Activated CD4-positive, CD25-positive, alpha-beta regulatory T cell treated with anti-CD3 and anti-CD28 coated beads, Interleukin-2, amount 50 U/mL, for 72 hours (primary cell): ENCODE data around the gene HRG.
A peak's percentile ranks its signal among the peaks of the same experiment; 100 is the strongest.
"Not testable (repeated sequence)": the region's sequence is repeated elsewhere in the genome, so short reads cannot be mapped to it uniquely, and the experiment has no call there.

Source experiments
- DNase-seq: peaks from one replicate; pipeline ENCODE4 v3.0.0; 2021

Gene HRG

GRCh38 chr3:186682812-186683211 lies 17.0 kb downstream of the HRG start:
- DNase-seq, result no peak

- DNase-seq, result no peak
Observed at GRCh38 chr3:186683979-186684378, 18.2 kb downstream of the HRG start.

DNA sequence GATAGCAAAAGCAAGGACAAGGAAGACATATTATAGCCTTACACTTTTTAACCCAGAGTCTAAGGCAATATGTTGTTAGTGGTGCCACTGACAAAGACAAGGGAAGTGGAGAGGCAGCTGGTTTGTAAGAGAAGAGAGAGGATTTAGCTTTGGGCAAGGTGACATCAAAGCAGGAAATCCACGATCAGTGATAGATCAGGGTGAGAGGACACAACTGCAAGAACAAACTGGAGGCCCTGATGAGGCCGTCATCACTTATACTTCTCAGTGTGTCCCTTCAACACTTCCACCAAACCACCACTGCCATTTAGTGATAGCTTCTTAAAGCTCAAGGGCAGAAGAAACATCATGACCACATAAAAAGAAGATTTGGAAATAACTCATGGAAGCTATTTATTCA lies 20.7 kb downstream of the HRG start:
- DNase-seq, result not testable (repeated sequence)

- no peak for DNase-seq
Observed at GRCh38 chr3:186687120-186687651, 21.4 kb downstream of the HRG start.

- DNase-seq, result not testable (repeated sequence)
Observed at GRCh38 chr3:186690304-186690703, 24.5 kb downstream of the HRG start.

GRCh38 chr3:186691676-186692075 lies 25.9 kb downstream of the HRG start:
- no peak for DNase-seq

DNA sequence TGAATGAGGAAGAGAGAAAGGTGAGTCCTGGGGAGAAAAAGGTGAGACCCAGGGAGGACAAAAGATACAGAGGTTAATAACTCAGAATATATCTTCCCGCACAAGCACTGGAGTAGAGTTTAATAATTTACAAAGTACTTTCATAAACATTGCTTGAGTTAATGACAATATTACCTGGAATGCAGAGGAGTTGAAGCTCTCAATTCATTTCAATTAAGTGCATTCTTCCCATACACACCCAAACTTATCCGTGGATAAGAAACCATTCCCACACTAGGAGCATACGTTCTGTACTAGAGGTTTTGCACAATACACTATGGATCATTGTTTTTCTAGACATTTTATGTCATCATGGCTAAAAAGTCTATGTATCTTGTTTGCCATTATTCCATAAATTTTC lies 28.0 kb downstream of the HRG start:
- DNase-seq, result no peak

DNA sequence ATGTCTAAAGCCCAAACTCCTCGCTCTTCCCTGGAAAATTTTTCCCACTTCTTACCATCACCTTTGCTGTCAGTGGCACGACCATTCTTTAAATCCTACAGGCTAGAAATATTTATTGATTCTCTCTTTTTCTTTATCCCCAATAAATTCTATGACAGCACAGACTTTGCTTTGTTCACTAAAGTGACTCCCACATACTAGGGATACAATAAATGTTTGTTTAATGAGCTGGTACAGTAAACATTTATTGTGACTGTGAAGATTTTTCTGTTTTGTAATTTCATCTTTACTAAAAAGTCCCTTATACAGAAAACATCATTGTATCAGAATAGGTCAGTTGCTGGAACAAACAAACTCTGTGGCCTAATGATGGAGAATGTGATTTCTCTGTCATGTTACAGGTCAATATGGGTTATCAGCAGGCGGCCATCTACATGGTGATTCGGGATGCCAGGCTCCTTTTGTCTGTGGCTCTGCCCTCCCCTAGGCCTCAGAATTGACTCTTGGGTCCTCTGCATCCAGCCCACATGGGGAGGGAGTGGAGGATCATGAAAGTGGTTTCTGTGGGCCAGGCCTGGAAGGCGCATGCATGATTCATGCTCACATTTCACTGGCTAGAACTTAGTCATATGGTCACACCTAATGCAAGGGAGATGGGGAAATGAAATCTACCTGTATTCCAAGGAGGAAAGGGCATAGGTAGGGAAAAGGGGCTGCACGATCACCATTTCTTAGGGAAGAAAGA lies 28.6 kb downstream of the HRG start:
- no peak for DNase-seq

- DNase-seq, result no peak
Observed at GRCh38 chr3:186696522-186696921, 30.7 kb downstream of the HRG start.

DNA sequence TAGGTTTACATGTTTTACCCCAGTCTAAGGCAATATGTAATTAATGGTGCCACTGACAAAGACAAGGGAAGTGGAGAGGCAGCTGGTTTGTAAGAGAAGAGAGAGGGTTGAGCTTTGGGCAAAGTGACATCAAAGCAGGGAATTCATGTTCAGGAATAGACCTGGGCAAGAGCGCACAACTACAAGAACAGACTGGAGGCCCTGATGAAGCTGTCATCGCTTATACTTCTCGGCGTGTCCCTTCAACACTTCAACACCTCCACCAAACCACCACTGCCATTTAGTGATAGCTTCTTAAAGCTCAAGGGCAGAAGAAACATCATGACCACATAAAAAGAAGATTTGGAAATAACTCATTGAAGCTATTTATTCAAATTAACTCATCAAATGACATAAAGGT lies 31.7 kb downstream of the HRG start:
- DNase-seq, result no peak

DNA sequence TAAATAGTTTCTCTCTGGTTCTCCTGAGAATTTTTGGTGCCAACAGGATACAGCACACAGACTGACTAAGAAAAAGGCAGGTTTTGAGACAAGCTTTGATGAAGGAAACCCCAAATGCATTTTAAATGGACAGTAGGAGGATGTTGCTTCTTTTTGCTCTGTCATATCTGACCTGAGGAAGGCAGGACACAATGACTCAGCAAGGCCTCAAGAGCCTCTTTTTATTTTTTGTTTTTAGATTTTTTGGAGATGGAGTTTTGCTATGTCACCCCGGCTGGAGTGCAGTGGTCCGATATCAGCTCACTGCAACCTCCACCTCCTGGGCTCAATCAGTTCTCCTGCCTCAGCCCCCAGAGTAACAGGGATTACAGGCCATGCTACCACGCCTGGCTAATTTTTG lies 34.5 kb downstream of the HRG start:
- DNase-seq, result no peak

DNA sequence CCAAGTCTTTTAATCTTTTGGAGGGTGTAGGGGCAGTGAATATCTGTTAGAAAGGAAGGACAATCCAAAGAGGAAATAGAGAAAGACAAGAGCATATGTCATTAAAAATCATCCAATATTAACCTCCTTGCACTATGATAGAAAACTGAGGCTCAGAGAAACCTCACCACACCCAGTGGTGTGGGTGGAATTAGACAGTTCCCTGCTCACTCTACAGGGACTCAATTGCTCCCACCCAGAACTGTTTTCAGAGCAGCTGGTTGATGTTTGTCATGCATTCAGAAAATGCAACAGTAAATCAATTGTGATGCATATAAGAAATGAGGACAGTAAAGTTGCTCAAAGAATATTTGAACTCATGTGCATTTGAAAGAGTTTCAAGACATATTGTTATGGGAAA lies 36.6 kb downstream of the HRG start:
- DNase-seq, result not testable (repeated sequence)

DNA sequence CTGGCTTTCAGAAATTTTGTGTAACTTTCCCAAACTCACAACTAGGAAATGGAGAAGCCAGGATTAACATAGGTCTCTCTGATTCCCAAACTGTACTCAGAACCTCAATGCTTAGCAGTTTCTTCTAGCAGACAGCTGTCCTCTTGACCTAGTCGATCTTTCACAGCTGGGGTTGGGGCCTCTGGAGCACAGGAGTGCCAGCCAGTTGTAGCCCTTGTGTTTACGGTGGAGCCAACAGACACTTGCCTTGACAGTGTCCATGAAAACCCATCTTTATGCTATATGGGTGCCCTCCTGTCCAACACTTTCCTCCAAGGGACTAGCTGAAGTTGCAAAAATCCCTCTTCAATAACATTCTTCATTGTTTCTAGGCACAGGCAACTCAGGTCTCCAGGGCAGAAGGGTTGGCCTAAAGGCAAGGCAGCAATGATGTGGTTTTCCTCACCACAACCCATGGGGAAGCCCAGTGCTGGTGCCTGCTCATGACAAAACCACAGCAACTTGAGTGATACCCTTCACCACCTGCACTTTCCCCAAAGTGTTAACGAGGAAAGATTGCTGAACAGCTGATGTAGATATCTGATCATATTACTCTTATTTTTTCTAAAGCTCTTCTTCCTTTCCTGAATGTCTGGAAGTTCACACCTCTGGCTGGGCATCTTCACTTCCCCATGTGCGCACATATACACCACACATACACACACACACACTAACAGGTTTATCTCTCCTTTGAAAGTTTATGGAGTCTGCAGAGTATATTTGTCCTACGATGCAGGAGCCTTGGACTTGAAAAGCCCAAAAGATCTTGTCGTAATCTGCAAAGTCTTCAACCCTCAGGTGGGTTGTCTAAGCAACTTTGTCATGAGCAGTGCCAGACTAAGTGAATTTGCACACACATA lies 40.3 kb downstream of the HRG start:
- peak; percentile 41 for DNase-seq

DNA sequence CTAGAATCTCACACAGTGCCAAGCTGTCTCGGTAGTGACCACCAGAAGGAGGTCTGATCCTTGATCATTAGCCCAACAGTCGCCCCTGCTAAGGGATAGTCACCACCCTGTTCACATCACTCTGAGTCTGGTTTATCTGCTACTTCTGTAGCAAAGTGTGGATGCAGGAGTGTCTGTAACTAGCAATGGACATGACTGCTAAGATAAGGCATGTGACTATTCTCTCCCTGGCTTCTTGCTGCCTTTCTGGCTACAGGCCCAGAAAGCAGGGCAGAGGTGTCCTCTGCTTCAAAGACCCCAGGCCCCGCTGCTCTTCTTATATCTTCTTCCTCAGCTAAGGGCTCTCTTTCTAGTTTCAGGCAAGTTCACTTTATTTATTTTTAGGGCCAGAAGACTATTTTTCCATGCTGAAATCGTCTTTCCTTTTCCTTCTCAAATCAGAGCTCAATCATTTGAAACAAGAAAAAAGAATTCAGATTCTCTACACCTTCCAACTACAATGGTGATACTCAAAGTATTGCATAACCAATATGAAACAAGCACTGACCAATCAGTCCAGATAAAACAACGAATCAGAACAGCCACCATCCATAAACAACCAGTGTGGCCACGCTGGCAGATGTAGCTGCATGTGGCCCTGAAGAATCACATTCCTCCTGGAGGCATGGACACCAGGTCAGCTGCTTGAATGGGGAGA lies 43.3 kb downstream of the HRG start:
- DNase-seq, result no peak

DNA sequence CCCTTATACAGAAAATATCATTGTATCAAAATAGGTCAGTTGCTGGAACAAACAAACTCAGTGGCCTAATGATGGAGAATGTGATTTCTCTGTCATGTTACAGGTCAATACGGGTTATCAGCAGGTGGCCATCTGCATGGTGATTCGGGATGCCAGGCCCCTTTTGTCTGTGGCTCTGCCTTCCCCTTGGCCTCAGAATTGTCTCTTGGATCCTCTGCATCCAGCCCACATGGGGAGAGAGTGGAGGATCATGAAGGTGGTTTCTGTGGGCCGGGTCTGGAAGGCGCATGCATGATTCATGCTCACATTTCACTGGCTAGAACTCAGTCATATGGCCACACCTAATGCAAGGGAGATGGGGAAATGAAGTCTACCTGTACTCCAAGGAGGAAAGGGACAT lies 44.9 kb downstream of the HRG start:
- not testable (repeated sequence) for DNase-seq

DNA sequence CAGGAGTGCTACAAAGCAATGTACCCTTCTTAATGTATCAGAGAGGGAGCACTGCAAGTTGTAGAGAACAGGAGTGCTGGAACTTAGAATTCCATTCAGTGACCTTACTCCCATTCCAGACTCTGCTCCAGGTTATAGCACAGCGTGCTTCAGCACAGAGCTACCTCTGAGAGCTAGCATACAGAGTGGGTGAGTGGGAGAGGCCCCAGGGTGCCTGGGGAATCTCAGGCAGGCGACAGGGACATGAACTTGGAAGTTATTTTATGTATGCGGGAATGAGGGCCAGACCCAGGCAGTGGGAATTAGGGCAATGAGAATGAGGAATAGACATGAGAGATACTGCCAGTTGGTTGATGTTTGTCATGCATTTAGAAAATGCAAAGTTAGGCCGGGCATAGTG lies 47.7 kb downstream of the HRG start:
- DNase-seq, result no peak

GRCh38 chr3:186717039-186717457 lies 51.2 kb downstream of the HRG start, which contains the start of gene KNG1:
KNG1 (plus strand) TSS chr3:186717359; CDS start chr3:186717543, 184 bp downstream.
- no peak for DNase-seq

GRCh38 chr3:186719945-186720739 lies 54.3 kb downstream of the HRG start:
- DNase-seq, result no peak

DNA sequence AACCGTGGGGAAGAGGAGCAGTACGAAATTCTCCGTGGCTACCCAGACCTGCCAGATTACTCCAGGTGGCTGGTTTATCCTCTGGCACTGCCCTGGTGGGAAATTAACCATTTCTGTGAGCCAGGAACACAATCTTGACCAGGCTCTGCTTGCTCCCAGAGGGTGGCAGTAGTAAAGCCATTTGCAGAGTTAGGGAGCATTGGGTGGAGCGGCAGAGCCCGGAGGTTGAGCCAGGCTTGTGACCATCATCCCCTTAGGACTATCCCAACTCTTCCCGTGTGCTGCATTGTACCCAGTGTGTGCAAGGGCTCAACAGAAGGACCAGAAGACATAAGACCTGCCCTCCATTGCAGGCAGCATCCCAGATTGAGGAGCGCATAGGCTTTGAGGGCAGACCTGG lies 56.6 kb downstream of the HRG start:
- DNase-seq, result no peak

GRCh38 chr3:186724911-186725310 lies 59.1 kb downstream of the HRG start:
- no peak for DNase-seq
